Endothelial cell (in vitro differentiated cells): ENCODE data around the gene CWC25. TPM values are rescaled to one million over a fixed set of nuclear protein-coding genes. Genes with fewer than 3 reads are reported as not detected.
A peak's percentile ranks its signal among the peaks of the same experiment; 100 is the strongest.

Source experiments
- DNase-seq: peaks from one replicate; pipeline ENCODE4 v3.0.0; 2021; ENCODE audit warnings: low spot score
- H3K27ac Mint-ChIP-seq: one replicate; pipeline ENCODE4 v1.8.0; 2021; ENCODE audit warnings: mixed read lengths, inconsistent platforms; ENCODE audit not compliant: unreplicated experiment
- H3K27me3 Mint-ChIP-seq: one replicate; pipeline ENCODE4 v1.8.0; 2021; ENCODE audit warnings: mild to moderate bottlenecking, moderate library complexity, mixed read lengths, inconsistent platforms; ENCODE audit not compliant: unreplicated experiment
- H3K36me3 Mint-ChIP-seq: one replicate; pipeline ENCODE4 v1.8.0; 2021; ENCODE audit warnings: mild to moderate bottlenecking, low read depth, mixed read lengths, inconsistent platforms; ENCODE audit not compliant: unreplicated experiment
- H3K4me1 Mint-ChIP-seq: one replicate; pipeline ENCODE4 v1.8.0; 2021; ENCODE audit warnings: mild to moderate bottlenecking, mixed read lengths, inconsistent platforms; ENCODE audit not compliant: unreplicated experiment
- H3K4me3 Mint-ChIP-seq: one replicate; pipeline ENCODE4 v1.8.0; 2021; ENCODE audit warnings: mild to moderate bottlenecking, mixed read lengths, inconsistent platforms; ENCODE audit not compliant: unreplicated experiment
- H3K9me3 Mint-ChIP-seq: one replicate; pipeline ENCODE4 v1.8.0; 2021; ENCODE audit warnings: mixed read lengths, inconsistent platforms; ENCODE audit not compliant: unreplicated experiment
- total RNA-seq: library from RNA; stranded (reverse); fragmentation: NEBNext Ultra II Directional; extraction: Animal tissue kit (Norgen Biotek cat#: 25700); gene quantifications from one replicate; pipeline ENCODE4 v1.2.1, GENCODE V29; 2021; ENCODE audit not compliant: unreplicated experiment
- TF ChIP-seq, protein P1 (sequence below): fragments of 200-600 bp; sonication (generic); IDR thresholded peaks from one replicate; pipeline ENCODE4 v1.5.0; 2021; ENCODE audit warnings: antibody characterized with exemption; ENCODE audit not compliant: unreplicated experiment

Gene CWC25
- total RNA-seq, 1 donor from 2014 or later = 18.1 TPM

DNA sequence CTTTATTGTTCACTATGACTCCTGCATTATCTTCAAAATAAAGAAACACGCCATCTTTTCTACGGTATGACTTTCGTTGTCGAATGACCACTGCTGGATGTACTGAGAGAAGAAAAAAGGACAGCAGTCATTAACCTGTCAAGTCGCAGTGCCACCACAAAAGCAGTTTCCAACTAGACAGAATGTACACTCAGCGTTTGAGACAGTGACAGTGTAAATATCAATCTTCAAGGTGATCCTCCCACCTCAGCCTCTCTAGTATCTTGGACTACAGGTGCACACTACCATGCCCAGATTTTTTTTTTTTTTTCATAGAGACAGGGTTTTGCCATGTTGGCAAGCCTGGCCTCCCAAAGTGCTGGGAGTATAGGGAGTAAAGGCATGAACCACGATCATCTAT is 25.3 kb upstream of the CWC25 start:
- Mint-ChIP-seq H3K27me3 (peaks cover 20% of the 10 kb centered on the region), H3K9me3 (no peaks in the 10 kb centered on the region), H3K4me3 (peak overlapping the region; percentile 99), H3K4me1 (peaks cover 36% of the 10 kb centered on the region), H3K36me3 (peaks cover 50% of the 10 kb centered on the region), H3K27ac (peak overlapping the region; percentile 50)
- TF ChIP-seq, protein P1, sequence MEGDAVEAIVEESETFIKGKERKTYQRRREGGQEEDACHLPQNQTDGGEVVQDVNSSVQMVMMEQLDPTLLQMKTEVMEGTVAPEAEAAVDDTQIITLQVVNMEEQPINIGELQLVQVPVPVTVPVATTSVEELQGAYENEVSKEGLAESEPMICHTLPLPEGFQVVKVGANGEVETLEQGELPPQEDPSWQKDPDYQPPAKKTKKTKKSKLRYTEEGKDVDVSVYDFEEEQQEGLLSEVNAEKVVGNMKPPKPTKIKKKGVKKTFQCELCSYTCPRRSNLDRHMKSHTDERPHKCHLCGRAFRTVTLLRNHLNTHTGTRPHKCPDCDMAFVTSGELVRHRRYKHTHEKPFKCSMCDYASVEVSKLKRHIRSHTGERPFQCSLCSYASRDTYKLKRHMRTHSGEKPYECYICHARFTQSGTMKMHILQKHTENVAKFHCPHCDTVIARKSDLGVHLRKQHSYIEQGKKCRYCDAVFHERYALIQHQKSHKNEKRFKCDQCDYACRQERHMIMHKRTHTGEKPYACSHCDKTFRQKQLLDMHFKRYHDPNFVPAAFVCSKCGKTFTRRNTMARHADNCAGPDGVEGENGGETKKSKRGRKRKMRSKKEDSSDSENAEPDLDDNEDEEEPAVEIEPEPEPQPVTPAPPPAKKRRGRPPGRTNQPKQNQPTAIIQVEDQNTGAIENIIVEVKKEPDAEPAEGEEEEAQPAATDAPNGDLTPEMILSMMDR = no peak
- no peak for DNase-seq

DNA sequence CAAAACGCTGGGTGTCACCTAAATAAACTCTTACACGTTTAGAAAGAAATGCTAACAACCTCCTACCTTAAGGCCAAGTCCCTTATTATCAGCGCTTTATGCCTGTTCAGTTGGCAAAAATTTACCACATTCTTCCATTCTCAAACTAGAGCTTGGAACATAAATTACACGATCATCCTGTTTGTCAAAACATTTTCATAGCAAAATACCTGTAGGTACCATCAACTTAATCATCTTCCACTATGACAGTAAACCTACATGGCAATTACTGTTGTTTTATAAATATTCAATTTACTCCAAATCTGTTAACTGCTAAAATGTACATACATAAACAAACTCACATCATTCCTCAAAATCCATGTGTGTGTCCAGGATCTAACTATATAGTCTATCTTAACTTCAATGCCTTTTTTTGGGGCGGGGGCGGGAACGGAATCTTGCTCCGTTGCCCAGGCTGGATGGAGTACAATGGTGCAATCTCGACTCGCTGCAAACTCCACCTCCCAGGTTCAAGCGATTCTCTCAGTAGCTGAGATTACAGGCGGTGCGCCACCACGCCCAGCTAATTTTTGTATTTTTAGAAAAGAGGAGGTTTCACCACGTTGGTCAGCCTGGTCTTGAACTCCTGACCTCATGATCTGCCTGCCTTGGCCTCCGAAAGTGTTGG is 24.0 kb upstream of the CWC25 start:
- peak overlapping the region; percentile 42 for H3K27ac Mint-ChIP-seq
- DNase-seq = no peak
- peaks cover 20% of the 10 kb centered on the region for H3K27me3 Mint-ChIP-seq
- TF ChIP-seq, protein P1 = no peak
- peaks cover 50% of the 10 kb centered on the region for H3K36me3 Mint-ChIP-seq
- H3K4me1 Mint-ChIP-seq = peaks cover 36% of the 10 kb centered on the region
- peak overlapping the region; percentile 12 for H3K4me3 Mint-ChIP-seq
- H3K9me3 Mint-ChIP-seq = no peaks in the 10 kb centered on the region

DNA sequence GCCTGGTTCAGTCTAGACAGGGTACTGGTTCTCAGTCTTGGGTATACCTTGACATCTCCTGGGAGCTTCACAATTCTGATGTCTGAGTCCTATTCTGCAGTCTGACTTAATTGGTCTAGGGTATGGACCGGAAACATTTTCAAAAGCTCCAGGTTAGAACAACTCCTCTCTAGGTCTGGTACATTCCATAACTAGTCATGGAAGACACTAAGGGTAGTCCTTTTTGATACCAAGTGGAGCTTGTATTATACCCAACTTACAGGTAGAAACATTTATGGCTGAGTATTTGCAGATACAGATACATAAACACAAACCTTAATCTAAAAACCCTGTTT is 23.4 kb upstream of the CWC25 start:
- Mint-ChIP-seq H3K4me3 (no peak overlapping the region), H3K9me3 (no peaks in the 10 kb centered on the region), H3K27ac (no peak overlapping the region), H3K4me1 (peaks cover 31% of the 10 kb centered on the region), H3K27me3 (peaks cover 14% of the 10 kb centered on the region), H3K36me3 (peaks cover 45% of the 10 kb centered on the region)
- TF ChIP-seq, protein P1 = no peak
- DNase-seq = no peak

GRCh38 chr17:38844261-38844757 is 19.2 kb upstream of the CWC25 start:
- Mint-ChIP-seq H3K27ac (peak overlapping the region; percentile 36), H3K36me3 (peaks cover 7% of the 10 kb centered on the region), H3K4me3 (no peak overlapping the region), H3K27me3 (no peaks in the 10 kb centered on the region), H3K4me1 (no peaks in the 10 kb centered on the region), H3K9me3 (no peaks in the 10 kb centered on the region)
- DNase-seq = no peak
- TF ChIP-seq, protein P1 = no peak

DNA sequence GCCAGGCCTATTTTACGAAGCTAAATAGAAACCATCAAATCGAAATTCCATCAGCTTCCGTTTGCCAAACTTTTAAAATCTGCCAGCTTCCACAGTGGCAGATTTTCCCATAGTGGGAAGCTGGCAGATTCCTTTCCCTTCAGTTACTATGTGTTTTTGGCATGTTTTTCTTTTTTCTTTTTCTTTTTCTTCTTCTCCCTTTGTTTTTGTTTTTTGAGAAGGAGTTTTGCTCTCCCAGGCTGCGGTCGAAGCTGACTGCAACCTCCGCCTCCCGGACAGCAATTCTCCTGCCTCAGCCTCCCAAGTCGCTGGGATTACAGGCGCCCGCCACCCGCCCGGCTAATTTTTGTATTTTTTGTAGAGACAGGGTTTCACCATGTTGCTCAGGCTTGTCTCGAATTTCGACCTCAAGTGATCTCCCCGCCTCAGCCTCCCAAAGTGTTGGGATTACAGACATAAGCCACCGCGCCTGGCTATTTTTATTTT is 684 bp upstream of the CWC25 start:
- H3K27ac Mint-ChIP-seq = peak overlapping the region; percentile 99
- H3K9me3 Mint-ChIP-seq = no peaks in the 10 kb centered on the region
- H3K36me3 Mint-ChIP-seq = peaks cover 9% of the 10 kb centered on the region
- peak overlapping the region; percentile 95 for H3K4me3 Mint-ChIP-seq
- no peak for DNase-seq
- TF ChIP-seq, protein P1 = no peak
- peaks cover 28% of the 10 kb centered on the region for H3K4me1 Mint-ChIP-seq
- peaks cover 20% of the 10 kb centered on the region for H3K27me3 Mint-ChIP-seq
